ENCODE measurements around the gene SLC39A12.

Gene SLC39A12

GRCh38 chr10:18082381-18082780, 130.7 kb downstream of the SLC39A12 start:
- no peak overlapping the region for H3K4me3 ChIP-seq (ENCODE audit: low read length)
- TF ChIP-seq CTCF (conservative IDR thresholded peaks at IDR 0.05; ENCODE audit: low read length) = no peak
- no peak for DNase-seq (ENCODE audit: low read depth)

- no peak overlapping the region for H3K4me3 ChIP-seq (ENCODE audit: low read length)
- no peak for DNase-seq (ENCODE audit: low read depth)
- no peak for TF ChIP-seq CTCF (conservative IDR thresholded peaks at IDR 0.05; ENCODE audit: low read length)
These were observed 134.1 kb downstream of the SLC39A12 start for GRCh38 chr10:18085855-18086254.

- H3K4me3 ChIP-seq (ENCODE audit: low read length) = no peak overlapping the region
- DNase-seq (ENCODE audit: low read depth) = no peak
- TF ChIP-seq CTCF (conservative IDR thresholded peaks at IDR 0.05; ENCODE audit: low read length) = no peak
These were observed 135.0 kb downstream of the SLC39A12 start for GRCh38 chr10:18086746-18087145.

GRCh38 chr10:18087355-18087754, 135.6 kb downstream of the SLC39A12 start:
- H3K4me3 ChIP-seq (ENCODE audit: low read length) = no peak overlapping the region
- DNase-seq (ENCODE audit: low read depth) = peak; percentile 9
- TF ChIP-seq CTCF (conservative IDR thresholded peaks at IDR 0.05; ENCODE audit: low read length) = no peak
